Mononuclear cell (primary cell): ENCODE results near the gene CBX4. TPM values are rescaled to one million over a fixed set of nuclear protein-coding genes. Genes with fewer than 3 reads are reported as not detected.

Source experiments
- H3K27me3 ChIP-seq: 2 replicates; pipeline ENCODE4 v1.6.0; 2011; ENCODE audit warnings: low read length, control low read depth; ENCODE audit not compliant: insufficient read depth
- H3K4me1 ChIP-seq: 2 replicates; pipeline ENCODE4 v1.5.1; 2011; ENCODE audit warnings: mild to moderate bottlenecking, low read length, control low read depth; ENCODE audit not compliant: insufficient read depth
- H3K4me3 ChIP-seq: 2 replicates; pipeline ENCODE4 v1.5.1; 2011; ENCODE audit warnings: mild to moderate bottlenecking, low read length, moderate library complexity
- H3K9me3 ChIP-seq: 2 replicates; pipeline ENCODE4 v1.5.1; 2011; ENCODE audit warnings: low read depth, mild to moderate bottlenecking, control low read depth, low read length
- total RNA-seq: library from RNA; depleted of rRNA; stranded (reverse); fragments of >200 nt; gene quantifications from one replicate; pipeline ENCODE4 v1.2.3, GENCODE V29; 2012

The CBX4 gene
- total RNA-seq: 77.2 TPM

DNA sequence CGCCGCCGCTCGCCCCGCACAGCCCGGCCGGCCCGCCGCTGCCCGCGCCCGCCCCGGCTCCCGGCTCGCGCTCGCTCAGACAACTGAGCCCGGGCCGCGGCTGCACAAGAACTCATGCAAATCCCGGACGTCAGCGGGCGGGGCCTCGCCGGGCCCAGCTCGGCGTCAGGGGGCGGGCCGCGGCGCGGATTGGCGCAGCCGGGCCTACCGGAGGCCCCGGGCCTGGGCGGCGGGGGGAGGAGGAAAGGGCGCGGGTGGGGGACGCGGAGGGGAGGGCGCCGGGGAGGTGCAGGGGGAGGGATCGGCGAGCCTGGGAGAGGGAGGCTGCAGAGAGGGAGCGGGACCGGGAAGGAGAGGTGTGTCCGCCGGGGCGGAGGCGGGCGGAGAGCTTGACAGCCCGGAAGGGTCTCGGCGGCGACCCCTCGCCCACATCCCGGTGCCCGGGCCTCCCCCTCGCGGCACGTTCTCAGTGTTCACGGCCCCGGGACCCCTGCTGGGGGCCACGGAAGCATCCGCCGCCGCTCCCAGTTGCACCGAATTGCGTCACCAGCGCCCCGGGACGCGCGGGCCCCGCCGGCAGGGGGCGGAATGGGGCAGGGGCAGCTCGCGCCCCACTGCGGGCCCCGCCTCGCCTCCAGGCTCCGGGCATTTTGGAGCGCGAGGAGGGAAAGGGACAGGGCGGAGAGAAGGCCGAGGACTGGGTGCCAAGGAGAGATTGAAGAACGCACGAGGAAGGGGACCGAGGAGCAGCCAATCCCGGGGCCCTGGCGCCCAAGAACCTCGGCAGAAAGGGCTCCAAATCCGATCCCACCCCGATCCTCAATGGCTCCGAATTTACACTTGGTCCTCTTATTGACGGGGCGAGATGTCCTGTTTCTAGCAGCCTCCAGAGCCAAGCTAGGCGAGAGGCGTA lies at the start of gene CBX4:
TSS of gene CBX4 (minus strand) at position 85 of the 913 bp plus-strand sequence. CDS start 189 bp downstream, outside the sequence.
- Histone ChIP-seq H3K4me3 (peak within 1 kb of the TSS; percentile 73), H3K27me3 (peaks cover 42% of the 10 kb centered on the region), H3K9me3 (no peaks in the 10 kb centered on the region), H3K4me1 (peaks cover 82% of the 10 kb centered on the region)

- no peaks in the 10 kb centered on the region for H3K4me1 ChIP-seq
- no peaks in the 10 kb centered on the region for H3K27me3 ChIP-seq
- H3K4me3 ChIP-seq: no peak overlapping the region
- no peaks in the 10 kb centered on the region for H3K9me3 ChIP-seq
Observed at GRCh38 chr17:79888009-79888540, 48.8 kb upstream of the CBX4 start.

- Histone ChIP-seq H3K9me3 (no peaks in the 10 kb centered on the region), H3K27me3 (no peaks in the 10 kb centered on the region), H3K4me1 (no peaks in the 10 kb centered on the region), H3K4me3 (no peak overlapping the region)
Observed at GRCh38 chr17:79887451-79887991, 48.3 kb upstream of the CBX4 start.

DNA sequence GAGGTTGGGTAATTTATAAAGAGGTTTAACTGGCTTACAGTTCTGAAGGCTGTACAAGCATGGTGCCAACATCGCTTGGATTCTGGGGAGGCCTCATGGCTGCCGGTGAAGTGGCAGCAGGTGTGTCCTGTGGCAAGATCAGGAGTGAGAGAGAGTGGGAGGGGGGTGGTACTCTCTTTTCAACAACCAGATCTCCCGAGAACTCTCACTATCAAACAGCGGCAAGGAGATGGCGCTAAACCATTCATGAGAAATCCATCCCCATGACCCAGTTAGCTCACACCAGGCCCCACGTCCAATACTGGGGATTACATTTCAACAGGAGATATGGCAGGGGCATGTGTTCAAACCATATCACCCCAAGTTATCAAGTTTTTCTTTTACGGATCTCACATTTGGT lies 44.0 kb upstream of the CBX4 start:
- Histone ChIP-seq H3K27me3 (no peaks in the 10 kb centered on the region), H3K9me3 (no peaks in the 10 kb centered on the region), H3K4me3 (no peak overlapping the region), H3K4me1 (no peaks in the 10 kb centered on the region)

DNA sequence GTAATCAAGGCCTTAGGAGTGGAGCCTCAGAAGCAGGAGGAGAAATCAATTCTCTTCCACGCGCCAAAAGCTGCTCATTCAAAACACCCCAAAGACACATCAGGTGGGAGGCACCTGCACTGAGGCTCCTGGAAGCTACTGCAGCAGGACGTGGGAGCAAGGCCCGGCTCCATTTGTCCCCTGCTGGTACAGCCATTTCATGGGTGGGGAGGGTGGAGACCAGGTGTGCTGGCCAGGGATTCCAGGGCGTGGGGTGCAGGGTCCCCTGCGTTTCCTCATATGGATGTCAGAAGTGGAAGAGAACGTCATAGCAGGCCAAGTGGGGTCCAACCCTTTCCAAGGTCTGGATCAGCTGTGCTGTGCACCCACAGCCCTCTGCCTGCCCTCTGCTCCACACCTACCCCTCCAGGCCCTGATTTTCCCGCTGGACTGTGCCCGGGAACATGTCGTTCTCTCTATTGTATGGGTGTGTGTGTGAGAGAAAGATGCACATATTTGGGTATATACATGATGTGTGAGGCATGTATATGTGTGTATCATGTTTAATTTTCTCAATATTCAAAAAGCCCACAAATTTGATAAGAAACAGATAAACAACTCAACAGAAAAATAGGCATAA lies 39.2 kb upstream of the CBX4 start:
- Histone ChIP-seq H3K27me3 (no peaks in the 10 kb centered on the region), H3K4me1 (no peaks in the 10 kb centered on the region), H3K4me3 (no peak overlapping the region), H3K9me3 (no peaks in the 10 kb centered on the region)

- H3K27me3 ChIP-seq: no peaks in the 10 kb centered on the region
- H3K9me3 ChIP-seq: no peaks in the 10 kb centered on the region
- H3K4me1 ChIP-seq: no peaks in the 10 kb centered on the region
- H3K4me3 ChIP-seq: no peak overlapping the region
Observed at GRCh38 chr17:79877041-79877440, 37.8 kb upstream of the CBX4 start.

- H3K27me3 ChIP-seq: no peaks in the 10 kb centered on the region
- no peaks in the 10 kb centered on the region for H3K4me1 ChIP-seq
- no peaks in the 10 kb centered on the region for H3K9me3 ChIP-seq
- no peak overlapping the region for H3K4me3 ChIP-seq
Observed at GRCh38 chr17:79875511-79875910, 36.3 kb upstream of the CBX4 start.

DNA sequence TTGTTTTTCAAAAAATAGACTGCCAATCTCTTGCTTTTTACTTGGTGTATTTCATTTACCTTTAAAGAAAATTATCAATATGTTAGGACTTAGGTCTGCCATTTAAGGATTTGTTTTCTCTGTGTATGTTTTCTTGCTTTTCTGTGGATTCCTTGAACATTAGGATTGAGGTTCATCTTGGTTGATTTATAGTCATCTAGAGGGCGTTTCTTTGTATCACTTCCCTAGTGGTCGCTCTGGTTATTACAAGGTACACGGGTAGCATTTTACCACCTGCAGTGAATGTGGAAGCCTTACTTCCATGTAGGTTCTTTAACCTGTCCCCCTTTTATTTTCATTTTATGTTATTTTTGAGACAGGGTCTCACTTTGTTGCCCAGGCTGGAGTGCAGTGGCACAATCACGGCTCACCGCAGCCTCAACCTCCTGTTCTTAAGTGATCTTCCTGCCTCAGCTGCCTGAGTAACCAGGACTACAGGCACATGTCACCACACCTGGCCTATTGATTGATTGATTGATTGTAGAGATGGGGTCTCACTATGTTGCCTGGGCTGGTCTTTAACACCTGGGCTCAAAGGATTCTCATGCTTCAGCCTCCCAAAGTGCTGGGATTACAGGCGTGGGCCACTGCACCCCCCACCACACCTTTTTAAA lies 35.2 kb upstream of the CBX4 start:
- H3K9me3 ChIP-seq: no peaks in the 10 kb centered on the region
- H3K27me3 ChIP-seq: no peaks in the 10 kb centered on the region
- no peaks in the 10 kb centered on the region for H3K4me1 ChIP-seq
- no peak overlapping the region for H3K4me3 ChIP-seq

- H3K4me1 ChIP-seq: no peaks in the 10 kb centered on the region
- H3K9me3 ChIP-seq: no peaks in the 10 kb centered on the region
- H3K4me3 ChIP-seq: no peak overlapping the region
- H3K27me3 ChIP-seq: no peaks in the 10 kb centered on the region
Observed at GRCh38 chr17:79873583-79873982, 34.3 kb upstream of the CBX4 start.

- no peaks in the 10 kb centered on the region for H3K9me3 ChIP-seq
- no peaks in the 10 kb centered on the region for H3K4me1 ChIP-seq
- H3K27me3 ChIP-seq: no peaks in the 10 kb centered on the region
- H3K4me3 ChIP-seq: no peak overlapping the region
Observed at GRCh38 chr17:79872762-79873161, 33.5 kb upstream of the CBX4 start.

DNA sequence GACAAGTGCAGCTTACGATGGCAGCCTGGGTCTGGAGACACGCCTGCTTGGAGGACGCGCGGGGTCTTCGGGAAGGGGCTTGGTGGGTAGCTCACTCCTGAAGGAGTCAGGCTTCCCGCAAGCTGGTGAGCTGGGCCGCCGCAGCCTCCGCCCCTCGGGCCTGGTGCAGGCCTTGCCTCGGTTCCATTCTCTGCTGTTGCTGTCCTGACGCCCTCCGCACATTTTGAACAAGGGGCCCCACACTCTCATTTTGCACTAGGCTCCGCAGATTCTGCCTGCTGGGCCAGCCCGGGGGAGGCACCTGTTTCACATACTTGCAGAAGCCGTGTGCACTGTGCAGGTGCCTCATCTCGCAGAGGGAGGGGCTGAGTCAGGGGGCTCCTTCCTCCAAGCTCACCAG lies 31.9 kb upstream of the CBX4 start:
- Histone ChIP-seq H3K4me1 (no peaks in the 10 kb centered on the region), H3K9me3 (no peaks in the 10 kb centered on the region), H3K4me3 (no peak overlapping the region), H3K27me3 (no peaks in the 10 kb centered on the region)

DNA sequence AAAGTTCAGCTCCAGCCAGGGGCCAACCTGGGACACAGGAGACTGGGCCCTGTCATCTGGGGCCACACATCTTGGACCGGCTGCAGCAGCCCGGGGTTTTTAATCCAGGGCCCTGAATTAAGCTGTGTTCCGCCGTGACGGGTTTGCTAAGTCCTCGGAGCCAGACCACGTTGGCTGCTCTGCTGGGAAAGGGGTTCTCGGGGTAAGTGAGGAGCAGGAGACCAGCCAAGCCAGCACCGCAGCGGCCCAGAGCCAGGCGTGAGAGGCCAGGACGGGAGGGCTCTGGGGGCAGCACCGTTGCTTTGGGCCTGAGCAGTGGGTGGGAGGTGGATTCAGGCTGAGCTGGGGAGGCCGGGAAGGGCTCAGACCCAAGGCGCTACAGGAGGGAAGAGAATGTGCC lies 31.3 kb upstream of the CBX4 start:
- Histone ChIP-seq H3K4me1 (no peaks in the 10 kb centered on the region), H3K4me3 (no peak overlapping the region), H3K27me3 (no peaks in the 10 kb centered on the region), H3K9me3 (no peaks in the 10 kb centered on the region)

DNA sequence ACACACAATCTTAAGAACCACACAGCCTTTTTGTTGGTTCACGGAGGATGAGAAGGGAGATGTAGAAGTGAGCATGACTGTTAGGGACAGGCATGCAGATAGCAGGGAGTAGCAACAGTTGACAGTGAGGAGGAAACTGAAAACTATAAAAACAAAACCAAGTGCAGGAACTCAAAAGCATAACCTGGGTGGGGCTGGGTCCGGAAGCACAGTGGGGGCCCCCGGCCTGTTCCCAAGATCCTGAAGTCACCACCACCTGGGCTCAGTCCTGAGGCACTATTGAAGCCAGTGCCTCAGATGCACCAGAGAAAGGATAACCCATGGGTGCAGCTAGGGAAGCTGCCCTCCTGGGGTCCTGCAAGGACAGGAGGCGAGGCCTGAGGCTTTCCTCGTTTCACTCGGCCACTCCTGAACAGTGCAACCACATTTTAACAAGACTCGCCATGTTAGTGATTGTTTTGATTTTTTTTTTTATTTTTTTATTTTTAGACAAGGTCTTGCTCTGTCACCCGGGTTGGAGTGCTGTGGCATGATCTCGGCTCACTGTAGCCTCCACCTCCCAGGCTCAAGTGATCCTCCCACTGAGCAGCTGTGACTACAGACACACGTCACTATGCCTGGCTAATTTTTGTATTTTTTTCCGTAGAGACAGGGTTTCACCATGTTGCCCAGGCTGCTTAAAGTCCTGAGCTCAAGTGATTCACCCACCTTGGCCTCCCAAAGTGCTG lies 27.7 kb upstream of the CBX4 start:
- H3K27me3 ChIP-seq: no peaks in the 10 kb centered on the region
- H3K9me3 ChIP-seq: no peaks in the 10 kb centered on the region
- H3K4me3 ChIP-seq: no peak overlapping the region
- H3K4me1 ChIP-seq: no peaks in the 10 kb centered on the region

DNA sequence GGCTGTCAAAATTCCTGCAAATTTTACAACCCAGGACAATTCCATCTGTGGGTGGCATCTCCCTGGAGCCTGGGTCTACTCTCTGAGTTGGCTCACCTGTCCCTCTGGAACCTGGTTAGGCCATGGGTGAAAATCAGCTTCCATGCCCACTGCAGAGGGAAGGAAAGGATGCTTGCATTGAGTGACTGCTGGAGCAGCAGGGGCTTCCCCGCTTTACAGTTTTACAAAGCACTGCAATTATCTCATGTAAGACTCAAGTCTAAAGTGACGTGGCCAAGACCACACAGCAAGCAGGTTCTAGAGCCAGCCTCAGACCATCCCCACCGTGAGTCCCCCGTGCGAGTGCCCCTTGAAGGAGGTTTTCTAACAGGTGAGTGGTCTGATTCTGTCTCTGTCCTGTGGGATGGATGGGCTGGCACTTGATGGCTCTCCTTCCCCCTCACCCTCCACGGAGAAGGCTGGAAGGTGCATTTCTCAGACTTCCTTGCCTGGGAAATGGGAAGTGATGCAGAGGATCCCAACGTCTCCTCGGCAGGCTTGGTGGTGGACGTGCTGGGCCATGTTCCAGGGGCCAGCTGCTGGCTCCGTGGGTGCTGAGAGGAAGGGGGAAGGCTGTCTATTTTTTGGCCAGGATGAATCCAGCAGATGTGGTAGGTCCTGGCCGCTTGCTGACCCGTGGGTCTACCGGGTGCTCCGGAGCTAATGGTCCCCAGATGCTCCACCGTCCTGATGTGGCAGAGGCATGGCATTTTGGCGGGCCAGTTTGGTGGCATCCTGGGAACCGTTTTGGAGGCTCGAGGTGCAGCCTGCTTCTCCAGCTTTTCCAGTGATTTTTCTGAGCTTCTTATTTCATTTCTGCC lies 26.3 kb upstream of the CBX4 start:
- no peaks in the 10 kb centered on the region for H3K4me1 ChIP-seq
- no peaks in the 10 kb centered on the region for H3K27me3 ChIP-seq
- no peaks in the 10 kb centered on the region for H3K9me3 ChIP-seq
- no peak overlapping the region for H3K4me3 ChIP-seq
